NCI-H187 (cell line): Measurements from ENCODE around the gene SCN4A.
"Not testable (repeated sequence)": the region's sequence is repeated elsewhere in the genome, so short reads cannot be mapped to it uniquely, and the experiment has no call there.

Source experiments
- DNase-seq, 2 experiments: peaks; one replicate each; lab custom pipeline; 2025; lab: John Stamatoyannopoulos, UW

Gene SCN4A

DNA sequence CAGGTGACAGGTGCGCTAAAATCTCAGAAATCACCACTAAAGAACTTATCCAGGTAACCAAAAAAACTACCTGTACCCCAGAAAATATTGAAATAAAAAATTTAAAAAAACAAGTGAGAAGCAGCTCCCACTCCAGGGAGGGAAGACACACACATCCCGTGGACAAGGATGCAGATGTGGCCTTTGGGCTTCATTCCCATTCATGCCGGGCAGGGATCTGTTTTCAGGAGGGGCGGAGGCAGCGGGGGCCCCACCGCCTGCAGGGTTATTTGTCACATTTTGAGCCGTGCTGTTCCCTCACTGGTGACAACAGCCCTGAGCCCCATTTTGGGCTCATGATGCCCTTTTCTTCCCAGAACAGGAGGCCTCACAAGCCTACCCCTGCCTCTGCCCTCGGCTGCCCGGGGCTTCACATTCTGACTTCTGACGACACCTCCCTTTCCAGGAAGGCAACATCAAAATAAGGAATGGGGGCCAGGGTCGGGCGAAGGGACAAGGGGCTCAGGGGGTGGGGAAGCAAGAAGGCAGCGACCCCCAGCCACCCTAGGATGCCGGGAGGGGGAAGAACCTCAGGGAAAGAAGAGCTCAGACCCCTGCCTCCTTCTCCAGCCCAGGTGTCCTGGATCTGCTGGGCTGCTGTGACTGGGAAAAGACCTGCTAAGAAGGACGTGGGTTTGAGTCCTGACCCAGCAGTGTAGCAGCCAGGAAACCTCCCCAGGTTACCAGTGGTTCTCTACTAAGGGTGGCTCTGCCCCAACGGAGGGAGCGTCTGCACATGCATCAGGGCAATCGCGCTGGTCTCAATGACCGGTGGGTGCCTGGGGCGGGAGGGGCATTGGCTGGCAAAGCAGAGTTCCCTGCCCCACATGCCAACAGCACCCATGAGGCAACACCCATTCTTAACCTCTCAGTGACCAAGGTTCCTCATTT, 38.3 kb downstream of the SCN4A start:
- DNase-seq = no peak

DNA sequence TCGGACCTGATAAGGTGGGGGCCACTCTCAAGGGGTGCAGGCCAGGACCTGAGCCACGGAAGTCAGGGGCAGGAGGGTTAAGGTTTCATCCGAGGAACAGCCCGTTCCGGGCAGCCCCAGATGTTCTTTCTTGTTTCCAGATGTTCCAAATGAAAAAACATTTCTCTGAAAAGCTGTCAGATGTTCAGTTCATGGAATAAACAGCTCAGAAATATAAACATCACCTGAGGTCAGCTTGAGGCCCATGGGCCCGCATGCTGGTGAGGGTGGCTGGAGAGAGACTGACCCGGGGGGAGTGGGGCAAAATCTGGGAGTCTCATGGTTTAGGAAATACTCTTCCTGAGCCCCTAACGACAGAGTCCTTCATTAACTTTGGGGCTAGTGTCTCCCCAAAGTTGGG, 39.1 kb downstream of the SCN4A start:
- DNase-seq = no peak

DNA sequence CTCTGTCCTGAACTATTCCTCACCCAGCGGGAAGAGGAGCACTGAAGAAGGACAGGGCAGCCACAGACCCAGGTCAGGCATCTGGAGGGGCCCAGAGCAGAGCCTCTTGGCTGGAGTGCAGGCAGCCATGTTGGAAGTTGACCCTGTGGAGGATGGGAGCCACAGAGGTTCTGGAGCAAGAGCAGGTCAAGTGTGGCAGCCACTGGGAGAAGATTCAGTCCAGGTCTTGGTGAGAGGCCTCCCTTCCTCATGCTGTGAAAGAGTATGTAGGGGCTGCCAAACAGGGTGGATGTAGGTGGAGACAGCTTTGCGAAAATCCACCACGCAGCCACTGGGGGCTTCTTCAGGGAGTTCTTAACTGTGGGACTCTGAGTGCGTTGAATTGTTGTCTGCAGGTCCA, 40.0 kb downstream of the SCN4A start:
- no peak for DNase-seq

DNA sequence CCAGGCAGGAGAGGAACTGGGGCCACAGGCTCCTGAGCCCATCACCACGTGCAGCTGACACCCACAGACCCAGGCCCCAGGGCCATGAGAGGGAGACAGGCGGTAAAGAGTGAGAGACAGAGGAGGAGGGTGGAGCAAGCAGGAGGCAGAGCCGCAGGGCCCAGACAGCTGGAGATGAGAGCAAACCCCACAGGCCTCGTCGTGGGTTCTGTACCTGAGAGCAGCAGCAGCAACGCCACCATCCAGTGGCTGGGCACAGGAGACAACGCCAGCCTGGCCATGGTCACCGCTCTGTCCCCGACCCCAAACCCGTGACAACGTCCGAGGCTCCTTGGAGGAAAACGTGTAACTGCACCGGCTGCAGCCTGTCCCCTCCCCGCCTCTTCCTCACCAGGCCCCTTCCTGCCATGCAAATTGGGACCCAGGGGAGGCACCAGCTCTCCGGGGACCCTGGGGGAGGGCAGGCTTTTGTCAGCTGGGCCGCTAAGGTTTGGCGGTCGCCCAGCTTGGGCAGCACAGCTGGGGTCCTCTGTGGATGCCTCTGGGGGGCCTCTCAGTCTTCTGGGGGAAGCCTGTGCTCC, 40.6 kb downstream of the SCN4A start, which contains the start of gene CD79B:
Gene CD79B (minus strand): TSS at position 351 of the 581 bp plus-strand sequence. CDS start 70 bp downstream, at position 281.
- DNase-seq = no peak

DNA sequence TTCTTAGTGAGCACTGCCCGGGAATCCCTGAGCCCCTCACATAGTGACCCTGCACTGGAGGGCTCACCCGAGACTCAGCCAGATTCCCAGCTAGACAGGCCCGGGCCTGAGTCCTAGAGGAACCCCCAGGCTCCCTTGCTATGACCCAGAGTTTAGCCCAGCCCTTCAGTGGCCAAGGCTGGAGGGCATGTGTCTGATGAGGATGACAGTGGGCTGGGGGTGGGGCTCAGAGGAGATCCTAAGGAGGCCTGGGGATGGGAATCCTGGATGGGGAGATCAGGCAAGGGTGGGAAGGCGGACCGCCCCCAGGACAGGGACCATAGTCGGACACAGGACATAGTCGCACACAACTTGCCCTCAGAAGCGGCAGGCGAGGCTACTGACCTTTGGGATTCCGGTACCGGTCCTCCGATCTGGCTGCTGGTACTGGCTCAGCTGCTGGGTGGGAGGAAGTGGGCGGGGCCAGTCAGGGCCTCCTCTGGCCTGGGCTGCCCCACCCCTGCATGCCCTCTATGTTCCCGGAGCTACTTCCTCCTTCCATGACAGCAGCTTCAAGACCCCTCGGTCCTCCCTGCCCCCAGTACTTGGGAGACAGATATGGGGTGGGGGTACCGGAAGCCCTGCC, 41.7 kb downstream of the SCN4A start:
- DNase-seq = no peak

DNA sequence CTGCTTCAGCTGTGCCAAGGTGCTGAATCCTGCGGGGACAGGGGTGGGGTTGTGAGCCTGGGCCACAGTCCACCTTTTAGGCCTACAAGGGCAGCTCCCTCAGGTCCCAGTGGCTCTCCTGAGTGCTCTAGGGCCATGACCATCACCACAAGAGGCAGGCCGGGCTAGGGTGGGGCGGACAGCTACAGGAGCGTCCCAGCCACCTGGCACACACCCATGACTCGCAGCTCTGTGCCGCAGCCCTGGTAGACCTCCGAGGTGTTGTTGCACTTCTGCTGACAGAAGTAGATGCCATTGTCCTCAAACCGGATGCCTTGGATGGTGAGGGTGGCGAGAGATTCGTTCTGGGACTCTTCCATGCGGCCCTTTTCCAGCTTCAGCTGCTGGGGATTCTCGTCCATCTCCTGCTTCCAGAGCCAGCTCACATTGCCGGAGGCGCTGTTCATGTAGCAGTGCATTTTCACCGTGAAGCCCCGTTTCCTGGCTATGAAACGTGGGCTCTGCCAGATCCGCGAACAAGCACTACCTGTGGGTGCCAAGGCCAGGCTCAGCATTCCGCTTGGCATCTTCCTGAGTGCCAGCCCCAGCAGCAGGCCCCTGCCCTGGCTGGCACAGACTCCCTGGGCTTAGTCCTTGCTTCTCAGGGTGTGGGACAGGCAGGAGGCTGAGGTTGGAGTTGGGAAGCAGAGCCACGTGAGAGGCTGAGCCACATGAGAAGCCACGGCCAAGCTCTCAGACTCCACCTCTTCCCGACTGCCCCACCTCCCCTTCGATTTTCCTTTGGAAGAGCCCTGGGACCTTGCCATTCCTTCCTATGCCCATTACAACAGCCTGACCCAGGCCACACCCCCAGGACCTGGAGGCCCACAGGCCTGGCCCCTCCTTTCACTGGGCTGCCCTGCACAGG, 42.6 kb downstream of the SCN4A start:
- no peak for DNase-seq

DNA sequence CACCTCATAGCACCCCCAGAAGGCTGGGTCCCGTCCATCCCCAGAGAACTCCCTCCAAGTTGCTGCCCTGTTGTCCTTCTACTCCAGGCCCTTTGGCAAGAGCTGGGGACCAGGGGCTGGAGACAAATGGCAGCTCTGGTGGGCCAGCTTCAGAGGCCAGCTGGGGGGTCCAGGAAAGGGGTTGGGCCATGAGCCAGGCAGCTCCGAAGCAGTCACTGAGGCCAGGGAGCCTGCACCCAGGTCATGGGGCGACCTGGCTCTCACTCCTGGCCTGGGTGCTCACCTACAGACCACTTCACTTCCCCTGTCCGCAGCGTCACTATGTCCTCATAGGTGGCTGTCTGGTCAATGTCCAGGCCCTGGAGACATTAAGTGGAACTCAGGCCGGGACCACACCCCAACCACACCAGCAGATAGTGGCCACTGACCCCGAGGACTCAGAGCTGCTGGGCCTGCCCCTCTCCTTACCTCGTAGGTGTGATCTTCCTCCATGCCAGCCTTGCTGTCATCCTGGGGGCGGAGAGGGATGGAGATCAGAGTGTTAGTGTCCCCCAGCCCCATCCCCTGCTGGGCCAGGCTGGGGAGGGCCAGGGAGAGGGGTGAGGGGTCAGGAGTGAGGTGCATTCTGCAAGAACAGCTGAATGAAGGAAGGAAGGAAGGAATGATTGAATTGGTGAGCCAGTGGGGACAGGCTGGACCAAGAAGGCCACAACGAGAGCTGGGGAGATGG, 43.6 kb downstream of the SCN4A start:
- no peak for DNase-seq

DNA sequence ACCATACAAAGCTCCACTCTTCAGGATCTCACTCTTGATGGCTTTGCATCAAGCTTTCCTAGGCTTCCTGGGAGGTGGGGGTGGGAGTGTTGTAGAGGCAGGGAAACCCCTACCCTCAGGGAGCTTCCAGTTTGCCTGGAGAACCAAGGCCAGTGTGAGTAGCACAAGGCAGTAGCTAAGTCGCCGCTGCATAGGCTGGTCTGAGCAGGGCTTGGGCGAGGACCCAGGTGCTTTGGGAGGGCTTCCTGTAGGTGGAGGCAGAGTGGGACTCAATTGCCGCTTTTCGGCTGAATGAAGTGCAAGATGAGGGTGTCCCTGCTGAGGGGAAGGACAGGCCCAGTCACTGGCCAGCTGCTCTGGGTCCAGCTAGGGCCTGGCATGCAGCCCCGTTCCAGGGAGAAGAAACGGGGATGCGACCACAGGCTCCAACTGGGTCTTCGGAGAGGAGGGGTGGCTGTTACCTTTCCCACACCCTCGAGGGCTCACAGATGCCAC, 44.5 kb downstream of the SCN4A start:
- DNase-seq = no peak

DNA sequence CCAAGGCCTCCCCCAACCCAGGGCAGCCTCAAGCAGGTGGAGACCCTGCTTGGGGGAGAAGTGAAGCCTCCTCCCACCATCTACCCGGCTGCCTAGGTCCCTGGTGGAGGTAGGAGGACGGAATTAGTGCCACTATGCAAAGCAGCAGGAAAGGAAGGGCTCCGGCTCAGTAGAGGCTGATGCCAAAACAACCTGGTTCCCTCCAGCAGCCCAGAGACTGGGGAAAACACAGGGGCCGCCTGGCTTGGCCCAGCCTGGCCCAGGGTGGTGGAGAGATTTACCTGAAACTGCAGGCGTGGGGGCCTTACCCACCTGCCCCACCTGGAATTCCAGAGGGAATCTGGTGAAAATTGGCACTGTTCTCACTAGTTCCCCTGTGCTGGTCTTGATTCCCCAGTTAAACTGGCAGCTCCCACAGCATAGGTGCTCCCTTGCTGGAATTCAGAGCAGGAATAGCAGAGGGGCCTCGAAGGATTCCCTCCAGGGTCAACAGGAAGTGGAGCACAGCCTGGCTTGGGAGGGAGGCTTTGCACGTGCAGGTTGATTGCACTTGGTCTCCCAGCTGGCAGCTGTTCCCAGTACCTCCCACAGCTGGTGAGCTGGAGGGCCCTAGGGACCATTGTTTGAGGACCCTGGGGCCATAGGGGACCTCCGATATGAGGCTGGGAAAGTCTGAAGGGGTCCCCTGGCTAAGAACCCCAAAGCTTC, 45.1 kb downstream of the SCN4A start:
- no peak for DNase-seq

DNA sequence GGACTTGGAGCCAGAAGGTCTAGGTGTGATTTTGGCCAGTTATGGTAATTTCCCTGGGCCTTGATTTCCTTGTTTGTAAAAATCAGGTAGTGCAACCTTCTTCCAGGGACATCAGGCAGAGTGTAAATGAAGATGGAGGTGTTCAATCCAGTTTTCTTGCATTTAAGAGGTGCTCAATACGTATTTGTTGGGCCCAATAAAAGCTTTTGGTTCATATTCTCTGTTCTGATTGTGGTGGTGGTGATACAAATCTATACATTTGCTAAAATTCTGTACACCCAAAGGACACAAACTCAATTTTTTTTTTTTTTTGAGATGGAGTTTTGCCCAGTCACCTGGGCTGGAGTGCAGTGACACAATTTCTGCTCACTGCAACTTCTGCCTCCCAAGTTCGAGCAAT, 46.6 kb downstream of the SCN4A start:
- DNase-seq = no peak

DNA sequence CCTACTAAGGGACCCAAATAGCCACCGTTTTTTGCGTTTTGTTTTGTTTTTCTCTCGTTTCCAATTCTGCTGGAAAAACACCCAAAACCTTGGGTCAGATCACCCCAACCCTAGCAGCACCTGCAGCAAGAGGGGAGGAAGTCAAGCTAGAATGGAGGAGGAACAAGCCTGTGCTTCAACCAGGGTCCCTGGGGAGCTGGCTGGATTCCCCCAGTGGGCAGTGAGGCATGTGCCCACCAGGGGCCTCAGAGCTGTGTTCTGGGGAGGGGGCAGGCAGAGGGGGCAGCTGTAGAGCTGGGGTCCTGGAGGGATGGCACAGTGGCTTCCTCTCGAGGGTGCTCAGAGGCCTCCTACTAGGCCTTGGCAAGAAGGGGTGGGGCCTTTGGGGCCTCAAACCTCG, 47.1 kb downstream of the SCN4A start:
- DNase-seq = no peak

DNA sequence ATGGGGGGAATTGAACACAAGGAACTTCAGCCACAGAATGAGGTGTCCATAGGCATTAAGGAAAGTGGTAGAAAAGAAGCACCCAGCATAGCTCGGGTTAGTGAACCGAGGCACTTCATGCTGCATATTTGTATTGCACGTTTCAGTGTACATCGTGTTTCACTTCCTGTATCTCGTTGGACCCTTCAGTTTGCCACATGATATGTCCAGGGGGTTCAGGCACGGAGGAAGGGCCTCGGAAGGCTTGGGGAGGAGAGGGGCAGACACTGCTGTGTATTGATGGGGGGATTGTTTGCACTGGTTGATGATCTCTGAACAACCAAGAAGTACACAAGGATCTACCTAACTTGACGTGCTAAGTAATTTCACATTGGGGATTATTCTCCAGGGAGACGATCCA, 50.3 kb downstream of the SCN4A start:
- DNase-seq = not testable (repeated sequence)

DNA sequence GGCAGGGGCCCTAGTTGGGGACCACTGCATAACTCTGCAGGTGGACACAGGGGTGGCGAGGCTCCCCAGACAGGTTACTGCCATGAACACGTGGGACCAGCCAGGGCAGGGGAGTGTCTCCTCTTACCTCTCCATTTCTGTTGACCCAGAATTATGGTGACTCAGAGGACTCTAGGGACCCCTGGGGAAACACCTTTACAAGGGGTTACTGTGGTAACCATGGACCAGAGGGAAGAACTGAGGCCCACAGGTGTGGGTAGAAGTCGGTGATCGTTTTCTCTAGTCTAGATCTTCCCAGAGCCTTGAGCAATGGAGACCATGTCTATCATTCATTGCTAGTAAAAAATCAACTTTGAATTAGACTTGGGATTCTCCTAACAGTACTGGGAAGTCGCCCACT, 51.9 kb downstream of the SCN4A start:
- not testable (repeated sequence) for DNase-seq

DNA sequence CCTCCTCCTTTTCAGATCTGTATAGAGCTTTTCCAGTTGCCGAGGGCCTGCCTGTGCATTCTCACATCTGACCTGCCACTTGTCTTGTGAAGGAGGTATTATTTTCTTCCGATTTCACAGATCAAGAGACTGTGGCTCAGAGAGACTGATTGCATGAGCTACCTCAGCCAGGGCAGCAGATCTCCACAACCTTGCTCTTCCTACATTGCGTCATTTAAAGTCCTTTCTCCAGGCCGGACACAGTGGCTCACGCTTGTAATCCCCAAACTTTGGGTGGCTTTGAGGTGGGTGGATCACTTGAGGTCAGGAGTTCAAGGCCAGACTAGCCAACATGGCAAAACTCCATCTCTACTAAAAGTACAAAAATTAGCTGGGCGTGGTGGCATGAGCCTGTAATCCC, 52.7 kb downstream of the SCN4A start:
- not testable (repeated sequence) for DNase-seq

DNA sequence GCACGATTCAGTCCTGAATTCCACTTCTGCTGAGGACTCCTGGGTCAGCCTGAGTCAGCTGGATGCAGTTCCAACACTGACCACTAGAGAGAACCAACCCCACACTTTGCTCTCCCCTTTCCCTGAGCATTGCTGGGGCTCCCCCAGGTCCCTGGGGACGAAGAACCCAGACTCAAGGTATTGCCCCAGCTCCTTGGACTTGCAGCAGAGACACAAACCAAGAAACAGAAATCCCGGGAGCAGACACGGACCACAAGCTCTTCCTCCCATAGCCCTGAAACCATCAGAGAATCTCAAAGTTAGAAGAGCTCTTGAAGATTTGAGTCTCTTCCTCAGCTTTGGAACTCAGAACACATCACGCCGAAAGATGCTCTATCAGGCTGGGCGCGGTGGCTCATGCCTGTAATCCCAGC, 53.4 kb downstream of the SCN4A start:
- peak in 1 of 2 experiments; percentile 4 for DNase-seq

DNA sequence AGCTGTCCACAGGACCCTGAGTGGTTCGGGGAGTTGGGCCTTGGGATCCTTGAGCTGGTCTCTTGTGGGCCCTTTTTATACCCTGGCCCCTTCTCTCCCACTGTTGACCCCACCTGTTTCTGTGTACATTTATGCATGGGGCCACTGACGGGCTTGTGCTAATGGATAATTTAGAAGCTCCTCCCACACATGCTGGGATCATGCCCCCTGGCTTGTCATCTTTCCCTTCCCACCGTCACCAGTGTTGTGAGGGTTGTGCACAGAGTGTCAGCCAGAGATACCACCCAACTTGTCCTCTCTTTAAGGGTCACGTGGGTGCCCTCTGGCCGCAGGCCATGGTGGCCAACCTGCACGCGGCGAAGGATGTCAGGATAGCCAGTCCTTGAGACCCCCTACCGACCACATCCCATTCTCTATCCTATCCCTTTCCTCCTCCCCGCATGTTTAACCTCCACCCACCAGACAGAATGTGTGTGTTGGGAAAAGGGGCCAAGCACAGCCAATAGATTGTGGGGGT, 53.9 kb downstream of the SCN4A start, which contains the start of gene GH1:
Gene GH1 (minus strand): TSS at position 51 of the 517 bp plus-strand sequence. CDS start 63 bp downstream, outside the sequence.
- not testable (repeated sequence) for DNase-seq

DNA sequence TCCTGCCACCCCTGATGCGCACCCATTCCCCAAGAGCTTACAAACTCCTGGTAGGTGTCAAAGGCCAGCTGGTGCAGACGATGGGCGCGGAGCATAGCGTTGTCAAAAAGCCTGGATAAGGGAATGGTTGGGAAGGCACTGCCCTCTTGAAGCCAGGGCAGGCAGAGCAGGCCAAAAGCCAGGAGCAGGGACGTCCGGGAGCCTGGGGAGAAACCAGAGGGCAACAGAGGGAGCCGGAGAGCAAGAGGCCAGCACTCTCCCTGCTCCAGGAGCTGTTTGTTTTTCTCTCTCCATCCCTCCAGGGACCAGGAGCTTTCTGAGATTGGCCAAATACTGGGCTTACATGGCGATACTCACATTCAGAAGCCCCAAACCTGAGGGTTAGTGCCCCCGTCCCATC, 54.4 kb downstream of the SCN4A start:
- DNase-seq = no peak

DNA sequence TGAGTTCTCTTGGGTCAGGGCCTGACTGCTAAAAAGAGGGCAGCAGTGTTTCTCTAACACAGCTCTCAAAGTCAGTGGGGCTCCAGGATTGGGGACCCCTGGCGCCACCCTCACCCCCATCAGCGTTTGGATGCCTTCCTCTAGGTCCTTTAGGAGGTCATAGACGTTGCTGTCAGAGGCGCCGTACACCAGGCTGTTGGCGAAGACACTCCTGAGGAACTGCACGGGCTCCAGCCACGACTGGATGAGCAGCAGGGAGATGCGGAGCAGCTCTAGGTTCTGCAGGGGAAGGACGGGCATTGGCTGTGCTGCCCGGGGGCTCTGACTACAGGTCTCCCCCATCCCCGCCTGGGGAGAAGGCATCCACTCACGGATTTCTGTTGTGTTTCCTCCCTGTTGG, 55.1 kb downstream of the SCN4A start:
- no peak for DNase-seq

DNA sequence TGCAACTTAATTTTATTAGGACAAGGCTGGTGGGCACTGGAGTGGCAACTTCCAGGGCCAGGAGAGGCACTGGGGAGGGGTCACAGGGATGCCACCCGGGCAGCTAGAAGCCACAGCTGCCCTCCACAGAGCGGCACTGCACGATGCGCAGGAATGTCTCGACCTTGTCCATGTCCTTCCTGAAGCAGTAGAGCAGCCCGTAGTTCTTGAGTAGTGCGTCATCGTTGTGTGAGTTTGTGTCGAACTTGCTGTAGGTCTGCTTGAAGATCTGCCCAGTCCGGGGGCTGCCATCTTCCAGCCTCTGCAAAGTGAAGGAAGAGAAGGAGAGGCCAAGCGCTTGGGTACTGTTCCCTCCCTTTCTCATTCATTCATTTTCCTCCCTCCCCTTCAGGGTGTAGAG, 55.5 kb downstream of the SCN4A start:
- DNase-seq = not testable (repeated sequence)
